ENCODE results near the gene ATAD3C.

DNA sequence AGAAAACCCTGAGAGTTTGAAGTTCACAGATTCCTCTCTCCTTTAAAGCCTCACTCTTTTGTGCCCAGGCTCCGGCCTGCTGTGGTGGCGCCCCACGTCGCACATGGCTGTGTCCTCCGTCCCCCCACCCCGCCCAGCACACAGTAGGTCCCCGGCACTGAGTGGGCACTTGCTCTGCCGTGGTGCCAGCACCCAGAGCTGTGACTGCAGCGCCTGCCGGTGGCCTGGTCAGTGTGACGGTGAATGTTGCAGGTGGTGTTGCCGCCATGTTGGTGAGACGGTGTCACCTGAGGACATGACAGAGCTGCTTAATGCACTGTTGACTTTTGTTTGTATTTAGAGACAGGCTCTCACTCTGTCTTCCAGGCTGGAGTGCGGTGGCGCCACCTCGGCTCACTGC lies 3.4 kb downstream of the ATAD3C start:
- TF ChIP-seq POLR2A (IDR thresholded peaks at IDR 0.05) (no peak), POLR2AphosphoS5 (IDR thresholded peaks at IDR 0.05) (no peak), CTCF (IDR thresholded peaks at IDR 0.05) (no peak), EP300 (IDR thresholded peaks at IDR 0.05) (no peak)

Data from sigmoid colon (tissue), 4 donors.